Left ventricle myocardium inferior (tissue), 1 donor: Measurements from ENCODE around the gene ANKAR. TPM values are rescaled to one million over a fixed set of nuclear protein-coding genes. Genes with fewer than 3 reads are reported as not detected.
"Not testable (repeated sequence)": the region's sequence is repeated elsewhere in the genome, so short reads cannot be mapped to it uniquely, and the experiment has no call there.

Experiments used
- DNase-seq: peaks from one replicate; pipeline ENCODE4 v3.0.0-alpha.2; 2020
- H3K27ac ChIP-seq: fragments of 200-600 bp; replicated peaks from 2 replicates; pipeline ENCODE4 v1.8.0; 2021
- H3K27me3 ChIP-seq: fragments of 200-600 bp; 2 replicates; pipeline ENCODE4 v1.8.0; 2021; ENCODE audit warnings: low read depth
- H3K36me3 ChIP-seq: fragments of 200-600 bp; 2 replicates; pipeline ENCODE4 v1.8.0; 2021
- H3K4me1 ChIP-seq: fragments of 200-600 bp; 2 replicates; pipeline ENCODE4 v1.8.0; 2021
- H3K4me3 ChIP-seq: fragments of 200-600 bp; 2 replicates; pipeline ENCODE4 v1.8.0; 2021; ENCODE audit warnings: mild to moderate bottlenecking, moderate library complexity
- H3K9me3 ChIP-seq: fragments of 200-600 bp; replicated peaks from 2 replicates; pipeline ENCODE4 v1.8.0; 2021
- intact Hi-C: fragments of 100-400 bp; cut with micrococcal nuclease; formaldehyde crosslinking; loops from one replicate; pipeline ENCODE4 v1.11.0; 2022
- total RNA-seq: library from RNA; stranded (reverse); fragmentation: NEBNext Ultra II Directional; extraction: Animal tissue kit (Norgen Biotek cat#: 25700); gene quantifications from one replicate; pipeline ENCODE4 v1.2.1, GENCODE V29; 2021
- TF ChIP-seq, protein P1 (sequence below): fragments of 200-600 bp; IDR thresholded peaks from 2 replicates; pipeline ENCODE4 v1.8.0; 2021; ENCODE audit warnings: antibody characterized with exemption, mild to moderate bottlenecking, borderline replicate concordance
- donor health status: DM: no; HTN: yes; CAD: no; lungs with severe emphysema.

The ANKAR gene
- total RNA-seq, 1 donor from 2014 or later: 9.9 TPM

DNA sequence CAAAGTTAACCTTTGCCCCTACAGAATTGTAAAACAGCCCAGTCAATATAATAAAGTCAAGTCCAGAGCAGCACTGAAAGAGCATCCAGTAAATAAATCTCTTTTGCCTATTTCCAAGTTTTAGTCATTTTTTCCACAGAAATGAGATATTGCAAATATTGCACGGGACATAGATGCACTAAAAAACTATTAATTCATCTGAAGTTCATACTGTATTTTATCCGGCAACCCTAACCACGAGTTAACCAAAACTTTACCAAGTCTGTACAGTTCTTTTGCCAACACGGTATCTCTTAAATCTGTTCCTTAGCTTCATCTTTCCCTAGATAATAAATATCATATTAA lies 13.7 kb upstream of the ANKAR start:
- Histone ChIP-seq H3K4me1 (peaks cover 38% of the 10 kb centered on the region), H3K36me3 (peaks cover 7% of the 10 kb centered on the region), H3K9me3 (no peaks in the 10 kb centered on the region), H3K27me3 (no peaks in the 10 kb centered on the region), H3K27ac (peak overlapping the region; percentile 29), H3K4me3 (no peak overlapping the region)
- TF ChIP-seq, protein P1, sequence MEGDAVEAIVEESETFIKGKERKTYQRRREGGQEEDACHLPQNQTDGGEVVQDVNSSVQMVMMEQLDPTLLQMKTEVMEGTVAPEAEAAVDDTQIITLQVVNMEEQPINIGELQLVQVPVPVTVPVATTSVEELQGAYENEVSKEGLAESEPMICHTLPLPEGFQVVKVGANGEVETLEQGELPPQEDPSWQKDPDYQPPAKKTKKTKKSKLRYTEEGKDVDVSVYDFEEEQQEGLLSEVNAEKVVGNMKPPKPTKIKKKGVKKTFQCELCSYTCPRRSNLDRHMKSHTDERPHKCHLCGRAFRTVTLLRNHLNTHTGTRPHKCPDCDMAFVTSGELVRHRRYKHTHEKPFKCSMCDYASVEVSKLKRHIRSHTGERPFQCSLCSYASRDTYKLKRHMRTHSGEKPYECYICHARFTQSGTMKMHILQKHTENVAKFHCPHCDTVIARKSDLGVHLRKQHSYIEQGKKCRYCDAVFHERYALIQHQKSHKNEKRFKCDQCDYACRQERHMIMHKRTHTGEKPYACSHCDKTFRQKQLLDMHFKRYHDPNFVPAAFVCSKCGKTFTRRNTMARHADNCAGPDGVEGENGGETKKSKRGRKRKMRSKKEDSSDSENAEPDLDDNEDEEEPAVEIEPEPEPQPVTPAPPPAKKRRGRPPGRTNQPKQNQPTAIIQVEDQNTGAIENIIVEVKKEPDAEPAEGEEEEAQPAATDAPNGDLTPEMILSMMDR: no peak
- intact Hi-C loops: loop anchor here (2.0 kb wide), 1 partner anchor 38 kb away; no protein-coding TSS in a partner anchor
- no peak for DNase-seq

DNA sequence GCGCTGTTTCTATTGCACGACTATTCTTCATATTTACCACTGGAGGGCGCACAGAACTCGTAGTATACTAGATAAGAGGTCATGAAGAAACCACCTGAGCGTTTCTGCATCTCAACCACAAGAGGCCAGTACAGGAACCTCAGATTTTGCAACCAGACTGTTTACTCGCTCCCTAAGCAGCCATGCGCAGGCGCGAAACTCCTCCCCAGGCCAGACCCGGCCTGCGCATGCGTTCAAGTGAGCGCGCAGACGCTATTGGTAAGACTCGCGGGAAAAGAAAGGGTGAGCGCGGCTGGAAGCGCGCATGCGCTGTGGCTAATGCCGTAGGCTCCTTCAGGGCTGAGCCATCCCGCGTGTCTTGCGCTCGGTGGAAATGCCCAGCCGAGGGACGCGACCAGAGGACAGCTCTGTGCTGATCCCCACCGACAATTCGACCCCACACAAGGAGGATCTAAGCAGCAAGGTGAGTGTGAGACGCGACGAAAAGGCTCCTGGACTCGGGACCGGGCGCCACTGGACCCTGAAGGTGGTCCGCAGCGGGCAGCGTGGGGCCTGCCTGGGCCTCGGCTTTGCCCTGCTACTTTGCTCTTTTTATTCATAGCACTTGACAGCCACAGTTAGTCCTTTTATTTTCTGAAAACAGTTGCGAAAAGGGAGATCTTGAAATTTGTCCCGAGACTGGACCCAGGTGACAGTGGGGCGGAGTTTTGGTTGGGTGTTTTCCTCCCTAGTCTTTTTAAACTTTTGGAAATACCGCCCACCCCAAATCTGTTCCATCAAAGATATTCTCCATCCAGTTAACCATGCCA lies 13.1 kb upstream of the ANKAR start, which contains the start of gene ASNSD1:
ASNSD1 (plus strand) TSS at position 312 of the 809 bp plus-strand sequence. CDS start 4,674 bp downstream, outside the sequence.
- Histone ChIP-seq H3K27me3 (no peaks in the 10 kb centered on the region), H3K27ac (peak within 1 kb of the TSS; percentile 86), H3K9me3 (no peaks in the 10 kb centered on the region), H3K36me3 (peaks cover 13% of the 10 kb centered on the region), H3K4me3 (peak within 1 kb of the TSS; percentile 75), H3K4me1 (peaks cover 38% of the 10 kb centered on the region)
- peak; percentile 99 for DNase-seq
- intact Hi-C loops: loop anchor here (2.0 kb wide), 1 partner anchor 37 kb away; no protein-coding TSS in a partner anchor
- TF ChIP-seq, protein P1: peak; percentile 98

DNA sequence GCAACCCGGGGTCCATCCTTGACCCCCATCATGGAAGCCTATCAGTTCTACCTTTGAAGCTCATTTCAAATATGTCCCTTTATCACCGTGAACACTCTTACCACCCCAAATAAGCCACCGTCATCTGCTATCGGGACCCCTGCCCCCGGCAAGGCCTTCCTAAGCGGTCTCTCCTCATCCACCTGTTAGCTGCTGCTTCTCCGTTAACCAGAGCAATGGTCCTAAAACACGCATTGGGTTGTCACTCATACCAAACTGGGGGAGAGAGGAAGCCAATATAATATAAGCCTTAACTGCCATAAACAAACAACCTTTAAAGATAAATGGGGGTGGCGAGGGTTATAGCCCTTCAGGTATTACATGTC lies 12.5 kb upstream of the ANKAR start:
- no peak for DNase-seq
- H3K36me3 ChIP-seq: peaks cover 18% of the 10 kb centered on the region
- intact Hi-C loops: loop anchor here (2.0 kb wide), 1 partner anchor 37 kb away; no protein-coding TSS in a partner anchor
- H3K27me3 ChIP-seq: no peaks in the 10 kb centered on the region
- TF ChIP-seq, protein P1: no peak
- H3K9me3 ChIP-seq: no peaks in the 10 kb centered on the region
- peak overlapping the region; percentile 75 for H3K4me3 ChIP-seq
- H3K27ac ChIP-seq: peak overlapping the region; percentile 86
- H3K4me1 ChIP-seq: peaks cover 40% of the 10 kb centered on the region

DNA sequence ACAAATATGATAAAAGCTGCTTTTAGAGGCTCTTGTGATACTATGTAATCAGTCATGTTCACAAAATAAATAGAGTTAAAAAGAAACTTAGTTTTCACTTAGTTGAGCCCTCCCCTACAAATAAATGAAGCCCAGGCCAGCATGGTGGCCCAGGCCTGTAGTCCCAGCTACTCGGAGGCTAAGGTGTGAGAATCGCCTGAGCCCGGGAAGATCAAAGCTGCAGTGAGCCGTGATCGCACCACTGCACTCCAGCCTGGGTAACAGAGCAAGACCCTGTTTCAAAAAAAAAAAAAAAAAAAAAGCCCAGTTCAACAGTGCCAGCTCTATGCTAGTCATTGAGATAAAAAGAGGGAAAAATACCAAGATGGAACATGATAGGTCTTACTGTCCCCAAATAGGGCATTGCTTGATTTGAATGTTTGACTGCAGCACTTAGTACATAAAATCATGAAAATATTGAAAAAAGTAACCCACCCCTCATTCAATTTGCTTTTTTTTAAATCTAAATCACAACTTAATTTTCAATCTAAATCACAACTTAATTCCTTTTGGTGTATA lies 11.7 kb upstream of the ANKAR start:
- Histone ChIP-seq H3K4me1 (peaks cover 43% of the 10 kb centered on the region), H3K4me3 (peak overlapping the region; percentile 75), H3K36me3 (peaks cover 26% of the 10 kb centered on the region), H3K27me3 (no peaks in the 10 kb centered on the region), H3K9me3 (no peaks in the 10 kb centered on the region), H3K27ac (no peak overlapping the region)
- TF ChIP-seq, protein P1: no peak
- intact Hi-C loops: no loop called here
- no peak for DNase-seq

DNA sequence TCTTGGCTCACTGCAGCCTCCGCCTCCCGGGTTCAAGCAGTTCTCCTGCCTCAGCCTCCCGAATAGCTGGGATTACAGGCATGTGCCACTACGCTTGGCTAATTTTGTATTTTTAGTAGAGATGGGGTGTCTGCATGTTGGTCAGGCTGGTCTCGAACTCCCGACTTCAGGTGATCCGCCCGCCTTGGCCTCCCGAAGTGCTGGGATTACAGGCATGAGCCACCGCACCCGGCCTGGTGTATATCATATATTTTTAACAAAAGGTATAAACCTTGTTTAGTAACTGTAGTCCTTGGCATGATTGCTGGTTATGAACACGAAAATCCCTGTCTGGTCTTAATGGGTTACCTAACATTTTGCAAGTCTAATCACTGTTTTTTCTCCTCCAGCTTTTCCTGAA lies 11.2 kb upstream of the ANKAR start:
- H3K27ac ChIP-seq, H3K9me3 ChIP-seq, H3K4me3 ChIP-seq, intact Hi-C loops, H3K27me3 ChIP-seq, DNase-seq: not testable (repeated sequence)
- Histone ChIP-seq H3K4me1 (peaks cover 43% of the 10 kb centered on the region), H3K36me3 (peaks cover 32% of the 10 kb centered on the region)

DNA sequence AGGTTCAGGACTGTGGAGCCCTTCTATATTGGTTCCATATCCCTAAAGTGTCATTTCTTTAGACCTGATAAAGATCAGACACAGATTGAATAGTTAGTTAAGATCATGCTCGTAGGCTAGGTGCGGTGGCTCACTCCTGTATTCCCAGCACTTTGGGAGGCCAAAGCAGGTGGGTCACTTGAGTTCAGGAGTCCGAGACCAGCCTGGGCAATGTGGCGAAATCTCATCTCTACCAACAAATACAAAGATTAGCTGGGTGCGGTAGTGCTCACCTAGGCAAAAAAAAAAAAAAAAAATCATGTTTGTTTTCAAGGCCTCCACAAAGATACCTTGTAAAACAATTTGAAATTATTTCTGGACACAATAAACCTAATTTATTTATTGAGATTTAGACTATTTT lies 4.6 kb upstream of the ANKAR start:
- Histone ChIP-seq H3K4me3 (no peak overlapping the region), H3K36me3 (peaks cover 66% of the 10 kb centered on the region), H3K27me3 (no peaks in the 10 kb centered on the region), H3K27ac (no peak overlapping the region), H3K9me3 (no peaks in the 10 kb centered on the region), H3K4me1 (peaks cover 19% of the 10 kb centered on the region)
- intact Hi-C loops: no loop called here
- TF ChIP-seq, protein P1: no peak
- DNase-seq: no peak
